ENCODE measurements around the gene HYPK.
A peak's percentile ranks its signal among the peaks of the same experiment; 100 is the strongest.
"Not testable (repeated sequence)": the region's sequence is repeated elsewhere in the genome, so short reads cannot be mapped to it uniquely, and the experiment has no call there.

Gene HYPK

GRCh38 chr15:43808960-43809678 is 8.7 kb downstream of the HYPK start:
- no peak for DNase-seq (ENCODE audit: low read depth in 2 of 2)
- H3K4me3 ChIP-seq (replicated peaks in 1 of 2; ENCODE audit: low read depth in 2 of 2, low read length in 2 of 2): no peak overlapping the region
- TF ChIP-seq CTCF (IDR thresholded peaks at IDR 0.05; ENCODE audit: low read depth, low read length): no peak

GRCh38 chr15:43815064-43815463 is 14.7 kb downstream of the HYPK start:
- not testable (repeated sequence) for DNase-seq (ENCODE audit: low read depth in 2 of 2); H3K4me3 ChIP-seq (replicated peaks in 1 of 2; ENCODE audit: low read depth in 2 of 2, low read length in 2 of 2)

- DNase-seq (ENCODE audit: low read depth in 2 of 2): no peak
- TF ChIP-seq CTCF (IDR thresholded peaks at IDR 0.05; ENCODE audit: low read depth, low read length): no peak
- H3K4me3 ChIP-seq (replicated peaks in 1 of 2; ENCODE audit: low read depth in 2 of 2, low read length in 2 of 2): no peak overlapping the region
Observed at GRCh38 chr15:43821505-43821904, 21.1 kb downstream of the HYPK start.

- DNase-seq (ENCODE audit: low read depth in 2 of 2): peak; percentile 98 to 99
- no peak for TF ChIP-seq CTCF (IDR thresholded peaks at IDR 0.05; ENCODE audit: low read depth, low read length)
- peak within 1 kb of the TSS; percentile 82 to 86 for H3K4me3 ChIP-seq (replicated peaks in 1 of 2; ENCODE audit: low read depth in 2 of 2, low read length in 2 of 2)
Observed at GRCh38 chr15:43824302-43825246, 24.2 kb downstream of the HYPK start, which contains the start of gene MFAP1. Gene MFAP1, minus strand, starts transcription at chr15:43824690. Its CDS starts 121 bp downstream, at chr15:43824569.

GRCh38 chr15:43825305-43825704 is 24.9 kb downstream of the HYPK start:
- not testable (repeated sequence) for H3K4me3 ChIP-seq (replicated peaks in 1 of 2; ENCODE audit: low read depth in 2 of 2, low read length in 2 of 2); DNase-seq (ENCODE audit: low read depth in 2 of 2)

- DNase-seq (ENCODE audit: low read depth in 2 of 2): no peak
- TF ChIP-seq CTCF (IDR thresholded peaks at IDR 0.05; ENCODE audit: low read depth, low read length): no peak
- no peak overlapping the region for H3K4me3 ChIP-seq (replicated peaks in 1 of 2; ENCODE audit: low read depth in 2 of 2, low read length in 2 of 2)
Observed at GRCh38 chr15:43826029-43826507, 25.7 kb downstream of the HYPK start.

GRCh38 chr15:43826508-43827341 is 26.3 kb downstream of the HYPK start, which contains the start of gene WDR76:
Gene WDR76, plus strand, starts transcription at chr15:43827002. Its CDS starts 31 bp downstream, at chr15:43827033.
- DNase-seq (ENCODE audit: low read depth in 2 of 2): peak; percentile 85 to 86
- peak within 1 kb of the TSS; percentile 60 to 72 for H3K4me3 ChIP-seq (replicated peaks in 1 of 2; ENCODE audit: low read depth in 2 of 2, low read length in 2 of 2)
- TF ChIP-seq CTCF (IDR thresholded peaks at IDR 0.05; ENCODE audit: low read depth, low read length): no peak
